Activated CD8-positive, alpha-beta T cell treated with anti-CD3 and anti-CD28 coated beads for 36 hours (primary cell): ENCODE measurements around the gene CDH23. TPM values are rescaled to one million over a fixed set of nuclear protein-coding genes. Genes with fewer than 3 reads are reported as not detected.

ENCODE experiments used
- ATAC-seq: fragments of 200-7000 bp; cut with Tn5 transposase; one replicate; pipeline ENCODE4 v1.10.0; 2021; ENCODE audit warnings: mild to moderate bottlenecking, moderate library complexity
- CTCF ChIA-PET: fragments of 350-600 bp; sonication (Branson Sonifier 250); formaldehyde crosslinking; loops from one replicate; lab custom pipeline; 2021; ENCODE audit warnings: antibody characterized with exemption; lab: Charles Lee
- POLR2A ChIA-PET: fragments of 350-600 bp; sonication (Branson Sonifier 250); formaldehyde crosslinking; loops from one replicate; lab custom pipeline; 2021; ENCODE audit warnings: antibody characterized with exemption; lab: Charles Lee
- DNase-seq: peaks from one replicate; pipeline ENCODE4 v3.0.0-alpha.2; 2020
- H3K27ac Mint-ChIP-seq: one replicate; pipeline ENCODE4 v1.8.0; 2021; ENCODE audit warnings: mild to moderate bottlenecking, mixed read lengths
- H3K27me3 Mint-ChIP-seq: one replicate; pipeline ENCODE4 v1.8.0; 2021; ENCODE audit warnings: mixed read lengths
- H3K36me3 Mint-ChIP-seq: one replicate; pipeline ENCODE4 v1.8.0; 2021; ENCODE audit warnings: low read depth, mixed read lengths
- H3K4me1 Mint-ChIP-seq: one replicate; pipeline ENCODE4 v1.8.0; 2021; ENCODE audit warnings: low read depth, mixed read lengths
- H3K4me3 Mint-ChIP-seq: one replicate; pipeline ENCODE4 v1.8.0; 2021; ENCODE audit warnings: mild to moderate bottlenecking, moderate library complexity, mixed read lengths
- H3K9me3 Mint-ChIP-seq: one replicate; pipeline ENCODE4 v1.8.0; 2021; ENCODE audit warnings: mixed read lengths
- intact Hi-C: fragments of 100-400 bp; cut with micrococcal nuclease; formaldehyde crosslinking; loops from one replicate; pipeline ENCODE4 v1.10.0; 2022
- total RNA-seq, 2 experiments: library from RNA; stranded (reverse); gene quantifications; one replicate each; pipeline ENCODE4 v1.2.3, GENCODE V29; 2021
- TF ChIP-seq, protein P1 (sequence below): fragments of 200-600 bp; IDR thresholded peaks from one replicate; pipeline ENCODE4 v1.8.0; 2022; ENCODE audit warnings: antibody characterized with exemption, mild to moderate bottlenecking

The CDH23 gene
- total RNA-seq, 2 experiments from 2014 or later = 2.4 to 2.7 TPM

DNA sequence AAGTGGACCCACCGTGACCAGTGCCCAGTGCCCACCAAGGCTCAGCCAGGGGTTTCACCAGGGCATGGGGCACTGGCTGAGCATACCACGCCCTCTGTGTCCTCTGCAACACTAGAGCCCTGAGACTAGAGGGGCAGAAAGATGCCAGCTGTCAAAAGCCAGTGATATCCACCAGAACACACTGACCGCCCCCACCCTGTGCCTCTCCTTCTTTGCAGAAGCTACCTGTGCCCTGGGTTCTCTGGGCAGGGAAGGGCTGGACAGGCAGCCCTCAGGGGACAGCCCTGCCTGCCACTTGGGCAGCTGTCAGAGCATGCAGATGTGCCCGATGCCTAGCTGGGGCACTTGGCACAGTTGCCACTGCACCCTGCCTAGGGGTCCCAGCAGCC is 376.1 kb downstream of the CDH23 start:
- DNase-seq (no peak), ATAC-seq (no peak)
- CTCF ChIA-PET = interaction anchor here (0.9 to 10.5 kb wide), 29 partner anchors 9 to 395 kb away, joined by 3 to 108 read pairs (median 6); no protein-coding TSS in a partner anchor
- H3K36me3 Mint-ChIP-seq = peaks cover 31% of the 10 kb centered on the region
- H3K27ac Mint-ChIP-seq = peak overlapping the region; percentile 95
- H3K9me3 Mint-ChIP-seq = peaks cover 3% of the 10 kb centered on the region
- H3K4me3 Mint-ChIP-seq = peak overlapping the region; percentile 91
- POLR2A ChIA-PET = interaction anchor here (0.6 to 9.2 kb wide), 20 partner anchors 9 to 581 kb away, joined by 3 to 116 read pairs (median 6); partner anchors contain the start of gene C10orf105
- H3K4me1 Mint-ChIP-seq = peaks cover 71% of the 10 kb centered on the region
- TF ChIP-seq, protein P1, sequence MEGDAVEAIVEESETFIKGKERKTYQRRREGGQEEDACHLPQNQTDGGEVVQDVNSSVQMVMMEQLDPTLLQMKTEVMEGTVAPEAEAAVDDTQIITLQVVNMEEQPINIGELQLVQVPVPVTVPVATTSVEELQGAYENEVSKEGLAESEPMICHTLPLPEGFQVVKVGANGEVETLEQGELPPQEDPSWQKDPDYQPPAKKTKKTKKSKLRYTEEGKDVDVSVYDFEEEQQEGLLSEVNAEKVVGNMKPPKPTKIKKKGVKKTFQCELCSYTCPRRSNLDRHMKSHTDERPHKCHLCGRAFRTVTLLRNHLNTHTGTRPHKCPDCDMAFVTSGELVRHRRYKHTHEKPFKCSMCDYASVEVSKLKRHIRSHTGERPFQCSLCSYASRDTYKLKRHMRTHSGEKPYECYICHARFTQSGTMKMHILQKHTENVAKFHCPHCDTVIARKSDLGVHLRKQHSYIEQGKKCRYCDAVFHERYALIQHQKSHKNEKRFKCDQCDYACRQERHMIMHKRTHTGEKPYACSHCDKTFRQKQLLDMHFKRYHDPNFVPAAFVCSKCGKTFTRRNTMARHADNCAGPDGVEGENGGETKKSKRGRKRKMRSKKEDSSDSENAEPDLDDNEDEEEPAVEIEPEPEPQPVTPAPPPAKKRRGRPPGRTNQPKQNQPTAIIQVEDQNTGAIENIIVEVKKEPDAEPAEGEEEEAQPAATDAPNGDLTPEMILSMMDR = no peak
- no peaks in the 10 kb centered on the region for H3K27me3 Mint-ChIP-seq
- intact Hi-C loops = loop anchor here (5.0 kb wide), 1 partner anchor 39 kb away; no protein-coding TSS in a partner anchor

DNA sequence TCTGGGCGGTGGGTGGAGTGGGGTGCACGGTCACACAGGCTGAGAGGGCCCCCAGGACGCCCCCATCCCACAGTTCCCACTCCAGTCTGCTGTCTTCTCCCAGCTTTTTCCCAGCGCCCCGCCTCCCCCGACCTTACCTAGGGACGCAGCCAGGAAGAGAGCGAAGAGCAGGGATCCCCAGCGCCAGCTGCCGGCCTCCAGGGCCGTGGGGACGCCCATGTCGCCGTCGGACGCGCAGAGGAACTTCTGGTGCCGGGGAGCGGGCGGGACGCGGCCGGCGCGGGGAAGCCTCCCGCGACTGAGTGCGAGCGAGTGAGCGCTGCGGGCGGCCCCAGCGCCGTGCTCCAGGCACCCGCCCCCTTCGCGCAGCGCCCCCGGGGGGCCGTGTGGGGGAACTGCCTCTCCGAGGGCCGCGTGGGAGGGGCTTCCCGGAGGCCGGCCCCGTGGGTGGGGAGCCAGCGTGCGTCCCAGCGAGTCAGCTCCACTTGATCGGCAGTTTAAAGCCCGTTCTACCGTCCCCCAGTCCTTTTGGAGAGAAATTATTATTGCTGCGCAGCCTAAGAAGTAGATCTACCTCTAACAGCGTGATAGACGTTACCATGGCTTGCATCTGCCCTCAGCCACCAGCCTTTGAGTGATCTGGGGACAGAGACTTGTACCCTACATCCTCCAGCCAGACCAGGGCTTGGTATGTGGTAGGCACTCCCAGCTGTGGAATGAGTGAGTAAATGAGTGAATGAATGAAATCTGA is 376.7 kb downstream of the CDH23 start, which contains the start of gene VSIR:
Gene VSIR, minus strand, starts transcription at position 300 of the 751 bp plus-strand sequence. Its CDS starts 81 bp downstream, at position 219.
- peak; percentile 74 for ATAC-seq
- ChIA-PET POLR2A (interaction anchor here (0.6 to 9.2 kb wide), 24 partner anchors 9 to 581 kb away, joined by 3 to 116 read pairs (median 6); partner anchors contain the start of gene C10orf105), CTCF (interaction anchor here (0.7 to 10.5 kb wide), 36 partner anchors 8 to 396 kb away, joined by 3 to 108 read pairs (median 5); no protein-coding TSS in a partner anchor)
- Mint-ChIP-seq H3K27me3 (no peaks in the 10 kb centered on the region), H3K9me3 (peaks cover 3% of the 10 kb centered on the region), H3K36me3 (peaks cover 26% of the 10 kb centered on the region), H3K4me1 (peaks cover 66% of the 10 kb centered on the region), H3K4me3 (peak within 1 kb of the TSS; percentile 91), H3K27ac (peak within 1 kb of the TSS; percentile 95)
- DNase-seq = peak; percentile 95
- intact Hi-C loops = loop anchor here (5.0 kb wide), 1 partner anchor 39 kb away; no protein-coding TSS in a partner anchor
- TF ChIP-seq, protein P1 = peak; percentile 93

DNA sequence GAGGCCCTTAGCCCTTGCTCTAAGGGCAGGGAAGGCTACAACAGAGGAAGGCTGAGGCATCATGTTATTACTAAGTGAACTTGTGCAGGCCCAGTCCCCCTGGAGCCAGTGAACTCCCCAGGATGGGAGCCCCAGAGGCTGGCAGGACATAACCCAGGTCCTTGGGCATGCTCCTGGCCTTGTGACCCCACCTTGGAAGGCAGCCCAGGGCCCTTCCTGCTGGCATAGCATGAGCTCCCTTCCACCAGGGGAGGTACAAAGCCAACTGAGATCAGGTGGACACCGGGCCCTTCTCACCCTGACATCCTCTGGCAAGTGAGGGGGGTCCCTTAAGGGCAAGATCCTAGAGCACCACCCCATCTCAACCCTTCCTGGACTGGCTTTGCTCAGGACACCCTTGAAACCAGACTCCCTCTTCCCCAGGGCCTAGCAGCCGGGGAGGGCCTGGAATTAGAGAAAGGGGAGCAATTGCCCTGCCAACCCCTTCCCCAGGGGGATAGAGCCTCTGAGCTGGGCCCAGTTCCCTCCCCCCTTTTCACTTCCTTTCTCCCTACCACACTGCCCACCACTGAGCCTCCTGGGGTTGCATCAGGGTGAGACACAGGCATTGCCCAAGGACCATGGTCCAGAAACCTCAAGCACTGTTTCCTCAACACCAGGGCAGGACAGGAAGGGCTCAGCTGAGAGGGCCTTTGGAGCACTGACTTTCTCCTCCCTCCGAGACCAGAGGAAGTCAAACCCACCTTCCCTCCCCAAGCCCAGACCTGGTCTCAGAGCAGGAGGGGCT is 378.4 kb downstream of the CDH23 start:
- Mint-ChIP-seq H3K27me3 (no peaks in the 10 kb centered on the region), H3K9me3 (peaks cover 3% of the 10 kb centered on the region), H3K27ac (peak overlapping the region; percentile 89), H3K4me3 (peak overlapping the region; percentile 91), H3K4me1 (peaks cover 59% of the 10 kb centered on the region), H3K36me3 (peaks cover 15% of the 10 kb centered on the region)
- DNase-seq = no peak
- no peak for ATAC-seq
- intact Hi-C loops = loop anchor here (5.0 kb wide), 1 partner anchor 37 kb away; no protein-coding TSS in a partner anchor
- POLR2A ChIA-PET = interaction anchor here (0.7 to 8.7 kb wide), 6 partner anchors 7 to 64 kb away, joined by 3 to 116 read pairs (median 6); partner anchors contain the start of gene C10orf105
- CTCF ChIA-PET = interaction anchor here (0.7 to 5.2 kb wide), 15 partner anchors 9 to 121 kb away, joined by 3 to 44 read pairs (median 10); no protein-coding TSS in a partner anchor
- TF ChIP-seq, protein P1 = no peak

DNA sequence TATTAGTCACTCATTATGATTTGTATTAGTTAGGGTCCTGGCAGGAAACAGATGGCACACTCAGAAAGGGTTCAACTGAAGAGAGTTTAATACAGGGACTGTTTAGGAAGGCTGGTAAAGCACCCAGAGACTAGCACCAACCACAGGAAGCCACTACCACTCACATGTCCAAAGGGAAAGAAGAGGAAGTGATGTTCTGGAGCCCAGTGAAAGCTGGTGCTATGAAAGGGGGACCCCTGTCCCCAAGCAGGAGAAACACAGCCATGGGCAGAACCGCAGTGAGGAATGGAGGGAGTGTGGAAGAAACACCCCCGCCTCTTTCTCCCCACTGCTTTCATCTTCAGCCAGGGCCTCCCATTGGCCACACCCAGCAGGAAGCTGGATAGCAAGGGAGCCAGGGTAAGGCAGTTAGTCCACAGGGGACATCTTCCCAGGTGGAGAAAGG is 379.8 kb downstream of the CDH23 start:
- Mint-ChIP-seq H3K27me3 (no peaks in the 10 kb centered on the region), H3K4me1 (peaks cover 47% of the 10 kb centered on the region), H3K9me3 (peaks cover 3% of the 10 kb centered on the region), H3K4me3 (no peak overlapping the region), H3K27ac (peak overlapping the region; percentile 89), H3K36me3 (peaks cover 11% of the 10 kb centered on the region)
- DNase-seq (no peak), ATAC-seq (no peak)
- ChIA-PET POLR2A (interaction anchor here (0.7 kb wide), 1 partner anchor 24 kb away, joined by 3 read pairs; no protein-coding TSS in a partner anchor), CTCF (interaction anchor here (0.8 to 3.1 kb wide), 5 partner anchors 35 to 79 kb away, joined by 3 to 12 read pairs (median 4); no protein-coding TSS in a partner anchor)
- intact Hi-C loops = no loop called here
- TF ChIP-seq, protein P1 = no peak
